ENCODE results near the gene MORC3.

- peak; percentile 70 for TF ChIP-seq CTCF (IDR thresholded peaks at IDR 0.05; ENCODE audit: insufficient read depth, low read depth, low read length)
- TF ChIP-seq EZH2 (IDR thresholded peaks at IDR 0.05; ENCODE audit: insufficient read depth, low read length) = no peak
Measured at GRCh38 chr21:36422279-36423098, 102.5 kb downstream of the MORC3 start.

Measured in astrocyte (in vitro differentiated cells and primary cell).